Stimulated activated CD8-positive, alpha-beta memory T cell treated with anti-CD3 and anti-CD28 coated beads, Interleukin-15, amount 100 ng/mL, for 48 hours (primary cell): ENCODE measurements around the gene KLK14.

Experiments used
- DNase-seq, 2 donors: peaks; one replicate each; pipeline ENCODE4 v3.0.0-alpha.2; 2020; ENCODE audit warnings: low read depth in 2 of 2

The KLK14 gene

DNA sequence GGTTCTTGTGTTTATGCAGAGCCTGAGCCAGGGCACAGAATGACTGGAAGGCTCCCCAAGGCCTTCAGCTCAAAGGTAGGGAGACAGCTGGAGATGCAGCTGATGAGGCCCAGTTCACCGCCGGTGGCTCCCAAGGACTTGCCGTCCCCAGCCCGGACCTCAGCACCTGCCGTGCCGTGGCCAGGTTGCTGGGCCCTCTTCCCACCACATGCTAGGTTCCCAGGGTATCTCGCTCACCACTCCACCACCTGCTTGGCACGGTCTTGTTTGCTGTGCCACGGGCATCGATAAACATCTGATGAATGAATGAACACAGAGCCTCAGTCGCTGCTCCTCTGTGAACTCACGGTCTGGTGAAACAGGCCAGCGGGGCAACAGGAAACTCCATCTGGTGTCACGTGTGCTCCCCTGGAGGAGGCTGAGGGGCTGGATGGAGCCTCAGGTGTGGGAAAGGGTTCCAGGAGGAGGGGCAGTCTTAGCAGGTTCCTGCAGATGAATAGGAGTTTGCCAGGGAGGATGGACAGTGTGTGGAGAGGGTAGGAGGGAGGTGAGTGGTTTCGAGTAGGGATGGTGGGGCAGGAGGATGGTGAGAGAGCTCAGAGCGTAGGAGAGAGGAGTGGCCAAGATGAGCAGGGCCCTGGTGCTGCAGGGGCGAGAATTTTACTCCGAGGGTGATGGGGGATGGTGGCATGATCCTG is 3.6 kb upstream of the KLK14 start:
- DNase-seq = no peak

DNA sequence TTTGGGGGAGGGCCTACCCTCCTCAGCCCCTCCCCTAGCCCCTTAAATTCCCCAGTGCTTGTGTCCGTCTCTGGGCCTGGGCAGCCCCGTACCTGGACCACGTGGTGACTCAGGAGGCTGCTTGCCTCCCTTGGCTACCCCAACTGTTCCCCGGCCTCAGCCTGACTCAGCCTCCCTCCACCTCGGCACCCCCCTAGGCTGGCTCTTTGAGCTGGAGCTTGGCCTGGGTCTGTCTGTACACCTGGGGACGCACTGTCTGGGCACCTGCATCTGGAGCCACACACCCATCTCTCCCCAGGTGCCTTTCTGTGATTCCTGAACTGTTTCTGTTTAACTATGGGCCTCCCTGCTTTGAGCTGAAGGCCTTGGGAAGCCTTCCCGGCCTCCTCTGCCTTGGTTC is 1.8 kb upstream of the KLK14 start:
- no peak for DNase-seq

DNA sequence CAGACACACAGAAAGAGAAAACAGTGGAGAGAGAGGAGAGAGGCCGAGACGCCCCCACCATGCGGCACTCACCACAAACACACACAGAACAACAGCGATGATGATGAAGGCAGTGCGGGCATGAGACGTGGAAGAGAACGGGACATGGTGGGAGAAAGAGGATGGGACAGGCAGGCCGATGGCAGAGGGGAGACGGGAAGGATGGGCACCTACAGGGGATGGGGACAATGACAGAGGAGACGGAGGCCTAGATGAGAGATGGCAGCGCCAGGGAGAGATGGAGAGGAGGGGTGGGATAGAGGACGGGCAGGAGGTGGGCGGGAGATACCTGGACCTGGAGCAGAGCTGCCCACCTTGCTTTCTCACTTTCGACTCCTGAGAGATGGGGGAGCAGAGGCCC is 1.1 kb upstream of the KLK14 start:
- DNase-seq = no peak

DNA sequence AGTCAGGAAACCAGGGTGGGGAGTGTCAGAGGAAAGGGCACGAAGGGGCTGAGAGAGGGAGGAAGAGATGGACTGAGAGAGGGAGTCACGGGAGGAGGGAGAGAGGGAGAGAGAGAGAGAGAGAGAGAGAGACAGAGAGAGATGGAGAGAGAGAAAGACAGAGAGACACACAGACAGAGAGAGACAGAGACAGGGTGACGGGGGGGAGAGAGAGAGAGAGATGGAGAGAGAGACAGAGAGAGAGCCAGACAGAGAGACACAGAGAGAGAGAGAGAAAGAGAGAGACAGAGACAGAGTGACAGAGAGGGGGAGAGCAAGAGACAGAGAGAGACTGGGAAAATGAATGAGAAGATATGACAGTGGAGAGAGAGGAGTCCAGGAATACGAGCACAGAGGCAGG is 494 bp upstream of the KLK14 start:
- no peak for DNase-seq

DNA sequence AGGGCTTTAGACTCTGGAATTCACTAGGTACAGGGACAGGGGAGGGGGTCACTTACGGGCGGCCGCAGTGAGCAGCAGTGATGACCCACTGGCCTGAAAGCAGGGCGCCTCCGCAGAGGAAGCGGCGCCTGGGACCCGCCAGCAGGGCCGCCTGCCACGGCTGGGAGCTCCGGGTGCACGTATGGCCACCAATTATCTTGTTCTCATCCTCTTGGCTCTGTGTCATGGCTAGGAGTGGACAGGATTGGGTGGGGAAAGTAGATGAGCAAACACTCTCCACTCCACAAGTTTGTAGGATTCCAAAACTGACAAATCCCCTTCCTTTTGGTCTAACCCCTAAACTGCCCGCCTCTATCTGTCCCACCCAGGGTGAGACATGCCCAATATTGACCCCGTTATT is 1.2 kb downstream of the KLK14 start:
- DNase-seq = no peak

DNA sequence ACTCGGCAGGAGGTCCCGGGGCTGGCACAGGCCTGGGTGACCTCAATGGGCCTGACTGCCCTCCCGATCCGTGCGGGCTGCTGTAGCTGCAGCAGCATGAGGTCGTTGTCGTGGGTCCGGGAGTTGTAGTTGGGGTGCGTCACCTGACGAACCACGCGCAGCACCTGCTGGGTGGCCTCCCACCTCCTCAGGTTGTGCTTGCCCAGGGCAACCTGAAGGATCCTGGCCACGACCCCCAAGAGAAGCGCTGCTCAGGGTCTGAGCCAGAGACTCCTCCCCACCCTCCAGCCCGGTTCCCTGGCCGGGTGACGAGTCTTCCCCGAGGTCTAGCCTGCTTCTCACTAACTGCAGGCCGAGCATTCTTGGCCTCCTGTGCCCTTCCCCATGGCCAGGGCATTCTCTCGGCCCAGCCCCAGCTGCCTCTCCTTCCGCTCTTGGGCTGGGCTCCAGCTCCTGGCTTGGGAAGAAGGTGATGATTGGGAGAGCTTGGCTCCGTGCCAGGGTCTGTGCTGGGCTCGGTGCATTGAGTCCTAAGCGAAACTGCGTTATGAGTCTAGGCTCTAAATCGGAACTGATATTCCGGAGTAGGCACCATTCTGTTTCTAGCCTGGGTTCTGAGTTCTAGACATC is 3.1 kb downstream of the KLK14 start:
- DNase-seq = no peak

DNA sequence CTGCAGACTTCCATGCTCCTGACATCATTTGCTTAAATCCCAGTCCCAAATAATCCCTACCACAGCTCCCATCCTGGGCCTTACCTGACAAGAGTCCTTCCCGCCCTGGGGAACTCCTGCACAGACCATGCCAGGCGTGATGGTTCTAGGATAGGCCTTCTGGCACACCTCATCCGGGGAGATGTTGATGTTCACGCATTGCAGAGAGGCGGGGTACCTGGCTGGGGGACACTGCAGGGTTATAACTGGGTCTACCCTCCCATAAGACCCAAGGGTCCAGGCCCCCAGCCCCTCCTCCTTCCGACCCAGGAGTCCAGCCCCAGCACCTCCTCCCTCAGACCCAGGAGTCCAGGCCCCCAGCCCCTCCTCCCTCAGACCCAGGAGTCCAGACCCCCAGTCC is 4.0 kb downstream of the KLK14 start:
- DNase-seq = no peak

DNA sequence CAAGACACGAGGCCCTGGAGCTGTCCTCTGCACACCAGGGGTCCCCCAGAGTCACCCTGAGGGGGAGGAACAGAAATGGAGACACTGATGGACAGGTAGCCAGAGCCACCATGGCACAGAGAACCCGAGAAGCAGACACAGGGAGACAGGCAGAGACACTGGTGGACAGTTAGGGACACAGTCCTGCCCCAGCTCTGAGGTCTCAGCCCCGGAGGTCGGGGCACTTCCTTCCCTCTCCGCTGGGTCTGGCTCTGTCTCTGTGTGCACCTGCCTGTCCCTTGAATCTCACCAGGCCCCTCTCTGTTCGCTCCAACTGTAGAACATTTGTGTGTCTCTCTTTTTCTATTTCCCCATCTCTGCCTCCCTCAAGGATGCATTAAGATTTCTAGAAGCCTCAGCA is 4.6 kb downstream of the KLK14 start:
- DNase-seq = no peak

DNA sequence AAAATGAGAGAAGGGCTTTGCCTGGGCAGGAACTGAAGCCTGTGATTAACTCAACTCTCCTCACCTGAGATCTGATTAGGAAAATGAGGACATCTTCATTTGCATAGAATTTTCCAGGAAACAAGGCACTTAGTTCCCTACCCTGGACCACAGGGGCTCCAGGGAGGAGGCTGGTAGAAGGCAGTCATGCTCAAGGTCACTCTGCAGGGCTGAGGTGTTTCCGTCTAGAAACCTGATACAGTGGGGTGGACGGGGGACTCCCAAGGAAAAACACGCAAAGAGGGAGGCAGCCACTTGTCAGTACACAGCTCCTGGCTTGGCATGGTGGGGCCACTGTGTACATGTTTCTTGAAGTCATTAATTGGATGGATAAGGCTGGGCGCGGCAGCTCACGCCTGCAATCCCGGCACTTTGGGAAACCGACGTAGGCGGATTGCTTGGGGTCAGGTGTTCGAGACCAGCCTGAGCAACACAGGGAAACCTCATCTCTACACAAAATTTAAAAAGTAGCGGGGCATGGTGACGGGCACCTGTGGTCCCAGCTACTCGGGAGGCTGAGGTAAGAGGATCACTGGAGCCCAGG is 6.0 kb downstream of the KLK14 start:
- DNase-seq = no peak

DNA sequence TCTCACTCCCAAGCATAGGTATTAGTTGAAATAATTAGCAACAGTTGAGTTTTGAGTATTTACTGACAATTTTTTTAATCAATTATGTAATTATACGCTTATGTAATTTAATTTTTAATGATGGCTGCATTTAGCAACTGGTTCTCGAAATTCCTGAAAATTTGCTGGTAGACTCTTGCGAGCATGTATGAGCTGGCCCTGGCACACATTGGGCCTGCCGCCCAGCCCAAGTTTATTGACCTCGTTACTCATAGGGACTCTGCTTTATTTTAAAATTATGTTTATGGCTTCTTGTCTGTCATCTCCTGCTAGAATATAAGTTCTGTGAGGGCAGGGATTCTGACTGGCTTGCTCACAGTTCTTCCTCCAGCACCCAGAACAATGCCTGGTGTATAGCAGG is 6.7 kb downstream of the KLK14 start:
- no peak for DNase-seq

DNA sequence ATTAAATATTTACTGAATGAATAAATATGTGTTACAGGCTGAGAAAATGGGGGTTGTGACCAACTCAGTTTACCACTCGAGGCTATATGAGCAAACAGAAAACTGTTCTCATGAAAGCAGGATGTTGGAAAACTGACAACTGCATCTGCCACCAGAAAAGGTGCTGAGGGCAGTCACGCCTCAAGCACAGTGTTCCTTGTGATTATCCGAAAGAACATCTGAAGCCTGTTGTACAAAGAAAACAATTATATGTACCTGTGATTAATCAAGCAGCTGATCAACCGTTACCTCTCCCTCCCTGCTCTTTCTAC is 11.6 kb downstream of the KLK14 start:
- DNase-seq = no peak

DNA sequence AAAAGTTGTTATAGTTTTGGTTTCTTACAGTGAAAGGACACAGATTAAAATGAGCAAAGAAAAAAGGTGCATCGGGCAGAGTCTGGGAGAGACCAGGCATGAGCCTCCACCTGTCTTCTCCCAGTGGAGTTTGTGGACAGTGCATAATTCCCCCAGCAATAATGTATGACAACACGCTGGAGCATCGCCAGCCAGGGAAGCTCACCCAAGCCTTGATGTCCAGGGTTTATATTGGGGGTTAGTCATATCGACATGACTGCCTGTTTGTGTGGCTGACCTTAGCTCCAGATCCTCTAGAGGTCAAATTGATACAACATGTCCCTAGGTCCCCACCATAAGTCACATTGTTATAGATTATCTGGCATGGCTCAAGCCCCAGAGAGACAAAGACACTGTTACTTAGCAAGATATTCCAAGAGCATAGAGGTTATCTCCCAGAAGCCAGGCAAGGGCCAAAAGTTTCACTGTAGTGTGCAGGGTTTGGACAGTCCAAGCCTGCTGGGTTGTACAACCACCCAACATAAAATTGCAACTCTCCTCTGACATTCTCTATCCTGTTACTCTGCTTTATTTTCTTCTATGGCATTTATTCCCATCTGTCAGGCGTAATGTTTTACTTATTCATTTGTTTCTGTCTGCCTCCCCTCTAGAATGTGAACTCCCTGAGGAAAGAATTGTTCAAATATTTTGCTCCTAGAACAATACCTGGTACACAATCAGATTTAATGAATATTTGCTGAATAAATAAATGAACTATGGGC is 12.2 kb downstream of the KLK14 start:
- DNase-seq = no peak

DNA sequence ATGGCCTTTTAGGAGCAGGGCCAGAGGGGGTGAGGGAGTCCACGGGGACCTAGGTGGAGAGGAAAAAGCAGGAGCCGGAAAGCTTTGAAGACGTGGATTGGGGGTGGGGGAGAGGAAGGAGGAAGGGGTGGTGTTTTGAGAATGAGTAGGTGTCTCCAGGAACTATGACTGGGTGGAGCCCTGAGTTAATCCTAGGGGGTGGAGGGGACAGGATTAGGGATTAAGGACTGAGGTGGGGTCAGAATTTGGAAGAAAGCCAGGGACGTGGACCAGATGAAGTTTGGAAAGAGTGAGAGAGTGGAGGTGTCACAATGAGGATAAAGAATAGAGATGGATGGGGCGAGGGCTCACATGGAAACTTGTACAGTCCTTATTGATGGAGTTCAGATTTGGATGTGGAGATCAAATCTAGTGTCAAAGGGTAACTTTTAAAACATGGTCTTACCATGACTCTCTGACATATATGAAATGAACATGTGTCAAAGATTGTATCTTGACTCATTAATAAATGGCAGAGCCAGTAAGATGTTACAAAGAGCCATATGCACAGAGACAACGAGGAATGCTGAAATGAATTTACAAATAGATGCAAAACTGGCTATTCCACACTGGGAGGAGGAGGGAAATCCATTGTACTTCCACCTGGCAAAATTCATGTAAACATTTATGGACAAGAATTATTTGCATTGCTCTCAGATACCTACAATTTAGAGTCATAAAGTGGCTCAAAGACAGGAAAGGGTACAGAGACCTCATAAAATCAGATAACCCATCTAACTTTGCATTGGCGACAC is 16.1 kb downstream of the KLK14 start:
- DNase-seq = no peak

DNA sequence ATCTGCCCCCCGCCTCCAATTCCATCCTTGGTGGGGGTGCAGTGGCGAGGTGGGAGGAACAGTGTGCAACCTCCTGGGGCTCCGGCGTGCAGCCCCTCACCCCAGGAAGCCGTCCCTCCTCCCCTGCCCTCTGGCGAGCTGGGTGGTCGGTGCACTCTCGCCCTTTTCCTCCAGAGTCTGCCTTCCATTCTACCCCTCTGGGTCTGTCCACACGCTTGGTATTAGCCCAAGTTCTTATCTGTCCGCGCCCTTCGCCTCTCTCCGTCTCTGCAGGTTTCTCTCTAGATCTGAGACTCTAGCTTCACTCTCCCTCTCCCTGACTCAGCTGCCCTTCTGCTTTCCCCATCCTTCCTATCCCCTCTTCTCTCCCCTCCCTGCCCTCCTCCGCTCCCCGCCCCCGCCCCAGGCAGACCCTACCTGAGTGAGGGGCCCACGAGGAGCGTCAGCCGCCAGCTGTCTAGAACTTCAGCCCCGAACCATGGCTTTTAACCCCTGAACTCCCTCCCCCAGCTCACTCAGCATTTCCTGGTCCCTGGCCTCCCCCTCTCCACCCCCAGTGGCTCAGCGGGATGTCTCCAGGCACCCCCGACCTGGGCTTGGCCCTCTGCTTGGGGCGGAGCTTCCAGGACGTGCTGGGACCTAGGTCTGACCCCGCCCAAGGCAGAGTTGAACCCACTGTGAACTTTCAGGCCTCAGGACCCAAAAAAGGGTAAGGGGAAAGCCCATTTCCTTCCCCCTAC is 17.3 kb downstream of the KLK14 start:
- DNase-seq = no peak

DNA sequence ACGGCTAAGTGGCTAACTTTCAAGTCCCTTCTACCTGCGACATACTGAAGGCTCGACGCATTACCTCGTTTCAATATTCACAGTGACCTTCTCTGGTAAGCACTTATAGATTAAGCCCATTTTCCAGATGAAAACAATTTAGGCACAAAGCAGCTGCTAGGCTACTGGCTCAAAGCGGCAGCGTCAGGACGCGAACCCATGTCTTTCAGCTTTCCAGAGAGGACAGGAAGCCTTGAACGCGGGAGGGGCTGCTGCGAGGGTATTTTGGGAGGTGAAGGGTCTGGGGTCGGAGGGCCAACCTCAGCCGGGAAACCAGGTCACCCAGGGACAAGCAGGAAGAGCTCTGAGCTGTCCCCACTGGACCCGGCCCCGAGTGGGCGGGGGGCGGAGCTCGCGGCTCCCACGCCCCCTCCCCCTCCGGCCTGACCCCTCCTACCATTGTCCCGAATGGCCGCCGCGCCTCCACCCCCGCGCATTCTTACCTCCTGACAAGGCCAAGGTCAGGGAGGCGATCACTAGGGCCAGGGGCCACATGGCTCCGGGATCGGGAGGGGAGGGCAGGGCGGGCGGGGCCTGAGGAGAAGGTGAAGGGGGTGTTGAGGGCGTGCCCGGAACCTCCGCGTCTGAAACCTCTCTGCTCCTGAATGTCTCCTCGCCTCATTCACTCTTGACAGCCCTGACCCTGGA is 18.0 kb downstream of the KLK14 start, which contains the start of gene KLK13:
TSS of gene KLK13 (minus strand) at position 559 of the 687 bp plus-strand sequence. CDS start at position 534, 25 bp downstream.
- no peak for DNase-seq

DNA sequence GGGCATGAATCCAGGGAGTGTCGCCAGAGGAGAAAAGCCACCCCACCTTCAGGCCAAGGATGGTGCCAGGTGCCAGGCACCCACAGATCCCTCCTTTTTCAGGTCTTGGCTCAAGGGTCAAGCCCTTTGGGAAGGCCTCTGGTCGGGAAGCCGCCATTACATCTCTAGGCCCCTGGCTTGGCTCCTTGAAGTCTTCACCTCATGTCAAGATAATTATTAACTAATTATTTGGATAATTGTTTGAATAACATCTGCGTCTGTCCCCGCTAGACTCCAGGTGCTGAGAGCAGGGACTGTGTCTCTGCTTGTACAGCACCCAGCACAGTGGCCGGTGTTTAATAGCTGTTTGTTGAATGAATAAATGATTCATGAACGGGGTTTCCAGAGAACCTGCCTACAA is 19.0 kb downstream of the KLK14 start:
- no peak for DNase-seq

DNA sequence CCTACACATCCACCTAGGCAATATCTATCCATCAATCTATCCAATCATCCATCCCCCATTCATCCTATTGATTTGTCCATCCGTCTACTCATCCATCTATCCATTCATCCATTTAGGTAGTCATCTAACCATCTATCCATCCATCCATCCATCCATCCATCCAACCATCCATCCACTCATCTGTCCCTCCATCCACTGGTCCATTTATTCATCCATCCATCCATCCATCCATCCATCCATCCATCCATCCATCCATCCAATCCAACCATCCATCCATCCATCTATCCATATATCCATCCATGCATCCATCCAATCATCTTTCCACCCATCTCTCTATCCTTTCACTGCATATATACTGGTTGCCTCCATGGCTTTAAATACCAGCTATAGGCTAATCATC is 21.7 kb downstream of the KLK14 start:
- DNase-seq = no peak

DNA sequence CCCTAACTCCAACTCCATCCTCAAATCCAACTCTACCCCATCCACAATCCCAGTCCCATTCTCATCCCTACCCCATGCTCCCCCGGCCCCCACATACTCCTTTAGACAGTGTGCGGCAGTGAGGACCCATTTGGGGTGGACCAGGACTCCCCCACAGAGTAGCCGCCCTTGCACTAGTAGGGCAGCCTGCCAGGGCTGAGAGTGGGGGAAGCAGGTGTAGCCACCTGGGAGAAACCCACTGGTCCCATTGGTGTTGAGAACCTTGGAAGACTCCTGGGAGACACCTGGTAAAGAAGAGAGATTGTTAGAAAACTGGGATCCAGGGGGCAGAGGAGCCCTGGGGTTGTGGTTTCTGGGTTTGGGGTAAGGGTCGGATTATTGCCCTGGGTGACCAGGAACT is 22.4 kb downstream of the KLK14 start:
- no peak for DNase-seq

DNA sequence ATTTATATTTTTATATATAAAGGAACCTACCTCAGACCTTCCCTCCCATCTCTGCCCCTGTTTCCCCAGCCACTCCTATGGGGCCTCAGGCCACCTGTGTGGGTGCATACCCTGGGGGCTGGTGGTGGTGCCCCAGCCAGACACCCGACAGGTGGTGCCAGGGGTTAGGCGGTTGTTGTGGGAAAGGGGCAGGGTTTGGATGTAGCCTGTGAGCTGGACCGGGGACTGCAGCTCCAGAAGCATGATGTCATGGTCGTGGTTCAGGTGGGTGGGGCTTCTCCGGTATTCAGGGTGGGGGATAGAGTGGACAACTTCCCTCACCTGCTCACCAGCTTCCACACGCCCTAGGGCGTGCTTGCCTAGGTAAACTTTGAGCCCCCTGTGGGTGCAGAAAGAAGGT is 23.0 kb downstream of the KLK14 start:
- DNase-seq = no peak

DNA sequence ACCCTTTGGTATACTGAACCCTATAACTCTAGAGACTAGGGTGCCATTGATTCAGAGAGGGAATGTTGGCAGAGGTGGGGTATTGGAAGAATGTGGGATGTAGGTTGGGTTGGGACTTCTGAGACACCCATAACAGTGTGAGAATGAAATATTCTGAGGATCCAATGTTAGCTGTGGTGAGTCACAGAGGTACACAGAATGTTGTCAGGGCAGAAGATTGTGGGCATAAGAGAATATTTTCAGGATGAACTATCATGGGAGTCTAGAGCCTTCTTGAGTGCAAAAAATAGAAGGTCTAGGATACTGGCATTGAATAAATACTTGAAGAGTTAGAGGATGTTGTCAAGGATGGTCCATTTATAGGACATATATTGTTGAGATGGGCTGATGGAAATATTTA is 26.8 kb downstream of the KLK14 start:
- no peak for DNase-seq

DNA sequence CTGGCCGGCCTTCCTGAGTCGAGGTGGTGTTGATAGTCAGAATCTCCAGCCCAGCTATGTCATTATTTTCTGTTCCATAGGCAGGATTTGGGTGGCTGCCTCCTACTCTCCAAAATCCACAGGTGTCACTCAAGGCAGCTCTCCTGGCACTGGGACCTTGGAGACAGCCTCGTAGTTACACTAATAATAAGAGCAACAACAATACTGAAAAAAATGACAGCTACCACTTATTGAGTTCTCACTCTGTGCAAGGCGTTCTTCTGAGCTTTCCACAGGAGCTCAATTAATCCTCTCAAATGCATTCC is 35.7 kb downstream of the KLK14 start:
- no peak for DNase-seq
